Naive B cell (primary cell): ENCODE measurements around the gene USP30. TPM values are rescaled to one million over a fixed set of nuclear protein-coding genes. Genes with fewer than 3 reads are reported as not detected.

ENCODE experiments used
- ATAC-seq, 2 donors: fragments of 150-1000 bp; cut with Tn5 transposase; 2 replicates each; pipeline ENCODE4 v1.10.0; 2021; ENCODE audit warnings: low read depth in 2 of 2, mild to moderate bottlenecking in 2 of 2, moderate library complexity in 2 of 2
- DNase-seq: peaks from one replicate; pipeline ENCODE4 v3.0.0; 2022
- H3K27ac Mint-ChIP-seq, 6 donors: one replicate each; pipeline ENCODE4 v1.8.0; 2020 to 2022; ENCODE audit warnings: mild to moderate bottlenecking in 6 of 6, mixed read lengths in 6 of 6, moderate library complexity in 5 of 6, inconsistent platforms in 2 of 6
- H3K27me3 Mint-ChIP-seq, 3 donors: one replicate each; pipeline ENCODE4 v1.8.0; 2021 to 2022; ENCODE audit warnings: mixed read lengths in 3 of 3, mild to moderate bottlenecking in 1 of 3
- H3K36me3 Mint-ChIP-seq, 2 donors: one replicate each; pipeline ENCODE4 v1.8.0; 2020 to 2022; ENCODE audit warnings: mixed read lengths in 2 of 2, inconsistent platforms in 1 of 2, mild to moderate bottlenecking in 1 of 2
- H3K4me1 Mint-ChIP-seq, 3 donors: one replicate each; pipeline ENCODE4 v1.8.0; 2020 to 2022; ENCODE audit warnings: mixed read lengths in 3 of 3, inconsistent platforms in 1 of 3, mild to moderate bottlenecking in 1 of 3, moderate library complexity in 1 of 3
- H3K4me3 Mint-ChIP-seq, 8 donors: one replicate each; pipeline ENCODE4 v1.8.0; 2020 to 2022; ENCODE audit warnings: mild to moderate bottlenecking in 8 of 8, mixed read lengths in 8 of 8, moderate library complexity in 8 of 8, inconsistent platforms in 2 of 8
- H3K9me3 Mint-ChIP-seq, 7 donors: one replicate each; pipeline ENCODE4 v1.8.0; 2020 to 2022; ENCODE audit warnings: mixed read lengths in 7 of 7, mild to moderate bottlenecking in 5 of 7, inconsistent platforms in 2 of 7, moderate library complexity in 1 of 7
- polyA plus RNA-seq, 6 donors: library from polyadenylated mRNA; unstranded; fragments of 300-500 nt; fragmentation: Illumina TruSeq; gene quantifications; one replicate each; pipeline ENCODE4 v1.2.3, GENCODE V29; 2021; ENCODE audit warnings: low read depth in 6 of 6

USP30 gene
- polyA plus RNA-seq, 6 donors from 2014 or later = 3.7 to 16.3 (median 12.4) TPM

- DNase-seq (no peak), ATAC-seq (no peak)
- no peaks in the 10 kb centered on the region for H3K27me3 Mint-ChIP-seq
- no peak overlapping the region for H3K27ac Mint-ChIP-seq
- peaks cover 0 to 16% (median 2%) of the 10 kb centered on the region in 3 donors for H3K4me1 Mint-ChIP-seq
- H3K4me3 Mint-ChIP-seq = no peak overlapping the region
- no peaks in the 10 kb centered on the region for H3K9me3 Mint-ChIP-seq
- H3K36me3 Mint-ChIP-seq = peaks cover 0 to 4% of the 10 kb centered on the region in 2 donors
Measured at GRCh38 chr12:109113661-109114321, 61.4 kb downstream of the USP30 start.

- Mint-ChIP-seq H3K27ac (no peak overlapping the region), H3K27me3 (no peaks in the 10 kb centered on the region), H3K4me1 (peaks cover 0 to 16% (median 2%) of the 10 kb centered on the region in 3 donors), H3K9me3 (no peaks in the 10 kb centered on the region), H3K36me3 (no peaks in the 10 kb centered on the region), H3K4me3 (no peak overlapping the region)
- DNase-seq (no peak), ATAC-seq (no peak)
Measured at GRCh38 chr12:109114644-109115043, 62.3 kb downstream of the USP30 start.

GRCh38 chr12:109115404-109115757, 63.0 kb downstream of the USP30 start:
- Mint-ChIP-seq H3K27ac (no peak overlapping the region), H3K9me3 (no peaks in the 10 kb centered on the region), H3K36me3 (no peaks in the 10 kb centered on the region), H3K4me1 (peaks cover 0 to 16% (median 2%) of the 10 kb centered on the region in 3 donors), H3K4me3 (no peak overlapping the region), H3K27me3 (no peaks in the 10 kb centered on the region)
- DNase-seq (no peak), ATAC-seq (no peak)

- Mint-ChIP-seq H3K4me1 (peaks cover 0 to 16% (median 2%) of the 10 kb centered on the region in 3 donors), H3K27me3 (no peaks in the 10 kb centered on the region), H3K27ac (peak within 1 kb of the TSS in 1 of 6 donors; percentile 76), H3K9me3 (no peaks in the 10 kb centered on the region), H3K36me3 (no peaks in the 10 kb centered on the region), H3K4me3 (no peak within 1 kb of the TSS)
- DNase-seq (no peak), ATAC-seq (no peak)
Measured at GRCh38 chr12:109115758-109116610, 63.6 kb downstream of the USP30 start, which contains the start of gene ACACB. TSS of gene ACACB (plus strand) at chr12:109116587. CDS start at chr12:109139406, 22,819 bp downstream.

- Mint-ChIP-seq H3K36me3 (no peaks in the 10 kb centered on the region), H3K27ac (no peak overlapping the region), H3K4me3 (no peak overlapping the region), H3K27me3 (peaks cover 0 to 4% (median 0%) of the 10 kb centered on the region in 3 donors), H3K4me1 (peaks cover 0 to 11% (median 2%) of the 10 kb centered on the region in 3 donors), H3K9me3 (no peaks in the 10 kb centered on the region)
- ATAC-seq (no peak), DNase-seq (no peak)
Measured at GRCh38 chr12:109116611-109116949, 64.2 kb downstream of the USP30 start.

- no peak for ATAC-seq
- DNase-seq = no peak
- H3K27ac Mint-ChIP-seq = no peak overlapping the region
- peaks cover 0 to 5% (median 0%) of the 10 kb centered on the region in 3 donors for H3K27me3 Mint-ChIP-seq
- no peaks in the 10 kb centered on the region for H3K9me3 Mint-ChIP-seq
- peaks cover 0 to 7% (median 0%) of the 10 kb centered on the region in 3 donors for H3K4me1 Mint-ChIP-seq
- H3K4me3 Mint-ChIP-seq = no peak overlapping the region
- no peaks in the 10 kb centered on the region for H3K36me3 Mint-ChIP-seq
Measured at GRCh38 chr12:109120095-109120494, 67.7 kb downstream of the USP30 start.

- H3K27ac Mint-ChIP-seq = no peak overlapping the region
- H3K4me3 Mint-ChIP-seq = no peak overlapping the region
- H3K36me3 Mint-ChIP-seq = no peaks in the 10 kb centered on the region
- ATAC-seq (no peak), DNase-seq (no peak)
- peaks cover 0 to 5% (median under 1%) of the 10 kb centered on the region in 3 donors for H3K27me3 Mint-ChIP-seq
- peaks cover 0 to 7% (median 0%) of the 10 kb centered on the region in 3 donors for H3K4me1 Mint-ChIP-seq
- H3K9me3 Mint-ChIP-seq = no peaks in the 10 kb centered on the region
Measured at GRCh38 chr12:109120557-109120956, 68.2 kb downstream of the USP30 start.

- Mint-ChIP-seq H3K4me3 (peak overlapping the region in 1 of 8 donors; percentile 42), H3K27ac (peak overlapping the region in 1 of 6 donors; percentile 41), H3K9me3 (no peaks in the 10 kb centered on the region), H3K36me3 (no peaks in the 10 kb centered on the region), H3K27me3 (peaks cover 0 to 11% (median 7%) of the 10 kb centered on the region in 3 donors), H3K4me1 (no peaks in the 10 kb centered on the region)
- ATAC-seq (no peak), DNase-seq (no peak)
Measured at GRCh38 chr12:109121346-109121880, 69.0 kb downstream of the USP30 start.

- H3K27ac Mint-ChIP-seq = no peak overlapping the region
- no peaks in the 10 kb centered on the region for H3K36me3 Mint-ChIP-seq
- H3K4me3 Mint-ChIP-seq = no peak overlapping the region
- H3K27me3 Mint-ChIP-seq = peaks cover 0 to 16% (median 7%) of the 10 kb centered on the region in 3 donors
- no peaks in the 10 kb centered on the region for H3K9me3 Mint-ChIP-seq
- DNase-seq (no peak), ATAC-seq (no peak)
- no peaks in the 10 kb centered on the region for H3K4me1 Mint-ChIP-seq
Measured at GRCh38 chr12:109124878-109125648, 72.7 kb downstream of the USP30 start.

- no peak overlapping the region for H3K27ac Mint-ChIP-seq
- H3K36me3 Mint-ChIP-seq = no peaks in the 10 kb centered on the region
- H3K4me1 Mint-ChIP-seq = no peaks in the 10 kb centered on the region
- no peak overlapping the region for H3K4me3 Mint-ChIP-seq
- H3K9me3 Mint-ChIP-seq = no peaks in the 10 kb centered on the region
- ATAC-seq (no peak), DNase-seq (no peak)
- peaks cover 0 to 16% (median 13%) of the 10 kb centered on the region in 3 donors for H3K27me3 Mint-ChIP-seq
Measured at GRCh38 chr12:109125791-109126190, 73.4 kb downstream of the USP30 start.

GRCh38 chr12:109126784-109127183, 74.4 kb downstream of the USP30 start:
- ATAC-seq = no peak
- H3K9me3 Mint-ChIP-seq = no peaks in the 10 kb centered on the region
- no peaks in the 10 kb centered on the region for H3K4me1 Mint-ChIP-seq
- H3K36me3 Mint-ChIP-seq = no peaks in the 10 kb centered on the region
- no peak overlapping the region for H3K4me3 Mint-ChIP-seq
- no peak overlapping the region for H3K27ac Mint-ChIP-seq
- DNase-seq = no peak
- H3K27me3 Mint-ChIP-seq = peaks cover 0 to 17% (median 11%) of the 10 kb centered on the region in 3 donors

- no peaks in the 10 kb centered on the region for H3K4me1 Mint-ChIP-seq
Measured at GRCh38 chr12:109127533-109128242, 75.3 kb downstream of the USP30 start.

More at GRCh38 chr12:109127533-109128242, 75.3 kb downstream of the USP30 start:
- H3K36me3 Mint-ChIP-seq = no peaks in the 10 kb centered on the region
- DNase-seq (no peak), ATAC-seq (no peak)
- H3K27ac Mint-ChIP-seq = peak overlapping the region in 1 of 6 donors; percentile 24
- H3K4me3 Mint-ChIP-seq = no peak overlapping the region
- H3K27me3 Mint-ChIP-seq = peaks cover 3 to 17% (median 15%) of the 10 kb centered on the region in 3 donors
- no peaks in the 10 kb centered on the region for H3K9me3 Mint-ChIP-seq
